Measurements from ENCODE around the gene ARFGAP3. TPM values are rescaled to one million over a fixed set of nuclear protein-coding genes. Genes with fewer than 3 reads are reported as not detected.

ARFGAP3 gene
- total RNA-seq, 4 donors from 2014 or later = 36.9 to 78.6 (median 52.0) TPM

DNA sequence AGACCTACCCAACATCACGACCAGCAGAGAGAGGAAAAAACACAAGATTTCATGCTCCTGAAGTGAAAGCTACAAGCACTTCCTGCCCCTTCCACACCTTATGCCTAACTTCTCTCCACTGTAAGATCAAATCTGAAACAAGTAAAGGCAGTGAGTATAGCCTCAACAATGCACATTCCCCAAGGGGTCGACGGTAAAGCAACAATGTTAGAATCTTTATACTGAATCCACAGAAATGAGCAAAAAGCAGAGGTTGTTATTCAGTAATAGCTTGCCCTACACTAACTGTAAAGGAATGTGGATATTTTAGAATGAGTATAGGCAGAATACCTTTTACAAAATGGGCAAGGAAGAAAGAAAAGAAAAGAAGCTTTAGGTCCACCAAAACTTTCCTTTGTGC, 15.6 kb downstream of the ARFGAP3 start:
- Histone ChIP-seq H3K9me3 (no peaks in the 10 kb centered on the region), H3K36me3 (peaks cover 0 to 61% (median 4%) of the 10 kb centered on the region in 3 donors), H3K27ac (no peak overlapping the region), H3K4me3 (no peak overlapping the region), H3K4me1 (peaks cover 0 to 15% (median 5%) of the 10 kb centered on the region in 4 donors), H3K27me3 (no peaks in the 10 kb centered on the region)
- WGBS, 2 donors = 60 to 65% methylated on average over 3 of the region's 3 CpGs
- TF ChIP-seq POLR2A (IDR thresholded peaks at IDR 0.05) = no peak
- TF ChIP-seq EP300 (IDR thresholded peaks at IDR 0.05) = no peak
- TF ChIP-seq, protein P1, sequence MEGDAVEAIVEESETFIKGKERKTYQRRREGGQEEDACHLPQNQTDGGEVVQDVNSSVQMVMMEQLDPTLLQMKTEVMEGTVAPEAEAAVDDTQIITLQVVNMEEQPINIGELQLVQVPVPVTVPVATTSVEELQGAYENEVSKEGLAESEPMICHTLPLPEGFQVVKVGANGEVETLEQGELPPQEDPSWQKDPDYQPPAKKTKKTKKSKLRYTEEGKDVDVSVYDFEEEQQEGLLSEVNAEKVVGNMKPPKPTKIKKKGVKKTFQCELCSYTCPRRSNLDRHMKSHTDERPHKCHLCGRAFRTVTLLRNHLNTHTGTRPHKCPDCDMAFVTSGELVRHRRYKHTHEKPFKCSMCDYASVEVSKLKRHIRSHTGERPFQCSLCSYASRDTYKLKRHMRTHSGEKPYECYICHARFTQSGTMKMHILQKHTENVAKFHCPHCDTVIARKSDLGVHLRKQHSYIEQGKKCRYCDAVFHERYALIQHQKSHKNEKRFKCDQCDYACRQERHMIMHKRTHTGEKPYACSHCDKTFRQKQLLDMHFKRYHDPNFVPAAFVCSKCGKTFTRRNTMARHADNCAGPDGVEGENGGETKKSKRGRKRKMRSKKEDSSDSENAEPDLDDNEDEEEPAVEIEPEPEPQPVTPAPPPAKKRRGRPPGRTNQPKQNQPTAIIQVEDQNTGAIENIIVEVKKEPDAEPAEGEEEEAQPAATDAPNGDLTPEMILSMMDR (IDR thresholded peaks at IDR 0.05) = no peak
- no peak for DNase-seq (ENCODE audit: low spot score in 2 of 2)

DNA sequence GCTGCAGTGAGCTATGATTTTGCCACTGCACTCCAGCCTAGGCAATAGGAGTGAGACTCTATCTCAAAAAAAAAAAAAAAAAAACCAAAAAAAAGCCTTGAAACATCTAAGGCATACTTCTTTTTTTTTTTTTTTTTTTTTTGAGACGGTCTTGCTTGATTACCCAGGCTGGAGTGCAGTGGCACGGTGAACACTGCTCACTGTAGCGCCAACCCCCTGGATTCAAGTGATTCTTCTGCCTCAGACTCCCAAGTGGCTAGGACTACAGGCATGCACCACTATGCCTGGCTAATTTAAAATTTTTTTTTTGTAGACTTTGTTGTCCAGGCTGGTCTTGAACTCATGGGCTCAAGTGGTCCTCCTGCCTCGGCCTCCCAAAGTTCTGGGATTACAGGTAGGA, 19.5 kb downstream of the ARFGAP3 start:
- no peaks in the 10 kb centered on the region for H3K4me1 ChIP-seq
- whole genome bisulfite sequencing, 2 donors = 89 to 96% methylated on average over 4 of the region's 4 CpGs
- H3K36me3 ChIP-seq = peaks cover 0 to 76% (median 22%) of the 10 kb centered on the region in 3 donors

DNA sequence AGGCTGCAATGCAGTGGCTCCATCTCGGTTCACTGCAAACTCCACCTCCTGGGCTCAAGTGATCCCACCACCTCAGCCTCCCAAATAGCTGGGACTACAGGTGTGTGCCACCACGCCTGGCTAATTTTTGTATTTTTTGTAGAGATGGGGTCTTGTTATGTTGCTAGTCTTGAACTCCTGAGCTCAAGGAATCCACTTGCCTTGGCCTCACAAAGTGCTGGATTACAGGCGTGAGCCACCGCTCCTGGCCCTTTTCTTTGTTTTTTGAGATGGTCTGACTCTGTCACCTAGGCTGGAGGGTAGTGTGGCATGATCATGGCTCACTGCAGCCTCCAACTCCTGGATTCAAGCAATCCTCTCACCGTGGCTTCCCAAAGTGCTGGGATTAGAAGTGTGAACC, 21.0 kb downstream of the ARFGAP3 start:
- Histone ChIP-seq H3K27me3 (no peaks in the 10 kb centered on the region), H3K4me1 (no peaks in the 10 kb centered on the region), H3K9me3 (no peaks in the 10 kb centered on the region), H3K27ac (no peak overlapping the region), H3K36me3 (peaks cover 2 to 79% (median 22%) of the 10 kb centered on the region in 3 donors), H3K4me3 (no peak overlapping the region)
- WGBS, 2 donors = 97 to 99% methylated on average over 5 of the region's 5 CpGs
- DNase-seq (ENCODE audit: low spot score in 2 of 2) = no peak
- TF ChIP-seq POLR2A (IDR thresholded peaks at IDR 0.05) = no peak
- no peak for TF ChIP-seq EP300 (IDR thresholded peaks at IDR 0.05)
- TF ChIP-seq, protein P1 (IDR thresholded peaks at IDR 0.05) = no peak

More for the DNA sequence above, 19.5 kb downstream of the ARFGAP3 start:
- Histone ChIP-seq H3K9me3 (no peaks in the 10 kb centered on the region), H3K27ac (no peak overlapping the region), H3K27me3 (no peaks in the 10 kb centered on the region), H3K4me3 (no peak overlapping the region)
- no peak for TF ChIP-seq POLR2A (IDR thresholded peaks at IDR 0.05)
- no peak for TF ChIP-seq EP300 (IDR thresholded peaks at IDR 0.05)
- TF ChIP-seq, protein P1 (IDR thresholded peaks at IDR 0.05) = no peak
- no peak for DNase-seq (ENCODE audit: low spot score in 2 of 2)

DNA sequence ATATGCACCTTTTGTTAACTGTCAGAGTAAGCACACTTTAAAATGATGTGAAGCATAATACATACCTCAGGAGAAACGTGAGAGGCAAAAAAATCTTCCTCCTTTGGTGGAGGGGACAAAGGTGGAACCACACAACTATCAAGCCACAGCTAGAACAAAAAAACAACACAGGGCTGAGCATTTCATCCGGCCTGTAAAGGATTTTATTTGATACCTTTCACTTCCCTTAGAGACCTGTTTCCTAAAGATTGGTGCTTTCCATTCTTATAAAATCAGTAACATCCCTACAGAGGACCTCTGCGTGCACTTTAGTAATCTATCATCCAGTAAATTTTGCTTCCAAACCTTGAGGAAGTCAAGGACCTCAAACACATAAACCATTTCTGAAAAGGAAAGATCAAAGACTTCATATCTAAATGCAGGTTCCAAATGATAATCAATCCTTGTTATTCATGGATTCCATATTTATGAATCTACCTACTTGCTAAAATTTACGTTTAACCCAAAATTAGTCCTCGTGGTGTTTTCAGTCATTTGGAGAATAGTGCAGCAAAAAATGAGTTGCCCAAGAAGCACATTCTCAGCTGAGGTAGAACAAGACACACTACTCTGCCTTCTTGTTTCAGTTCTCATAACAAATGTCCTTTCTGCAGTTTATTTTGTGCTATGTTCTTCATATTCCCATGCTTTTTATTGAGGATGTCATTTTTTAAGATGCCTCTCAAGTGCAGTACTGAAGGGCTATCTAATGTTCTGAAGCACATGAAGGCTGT, 22.7 kb downstream of the ARFGAP3 start:
- Histone ChIP-seq H3K27me3 (no peaks in the 10 kb centered on the region), H3K4me3 (no peak overlapping the region), H3K4me1 (no peaks in the 10 kb centered on the region), H3K27ac (no peak overlapping the region), H3K9me3 (no peaks in the 10 kb centered on the region), H3K36me3 (peaks cover 2 to 79% (median 22%) of the 10 kb centered on the region in 3 donors)
- TF ChIP-seq EP300 (IDR thresholded peaks at IDR 0.05) = no peak
- TF ChIP-seq, protein P1 (IDR thresholded peaks at IDR 0.05) = no peak
- no peak for TF ChIP-seq POLR2A (IDR thresholded peaks at IDR 0.05)
- WGBS, 2 donors = 85 to 92% methylated on average over 5 of the region's 5 CpGs
- DNase-seq (ENCODE audit: low spot score in 2 of 2) = no peak

DNA sequence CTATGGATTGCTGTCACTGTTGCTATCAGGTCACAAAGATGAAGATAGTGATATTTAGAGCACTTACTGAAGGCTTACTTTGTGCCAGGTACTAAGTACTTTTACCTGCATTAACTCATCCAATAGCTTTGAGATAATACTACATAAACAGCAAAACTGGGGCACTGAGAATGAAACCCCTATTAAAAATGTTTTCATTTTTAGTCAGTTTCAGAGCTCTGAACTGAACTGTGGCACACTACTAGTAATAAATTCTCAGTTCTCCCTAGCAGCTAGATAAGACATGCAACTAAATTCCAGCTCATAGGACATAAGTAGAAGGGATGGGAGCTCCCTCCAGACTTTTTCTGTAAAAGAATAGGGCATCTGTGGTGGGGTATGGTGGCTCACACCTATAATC, 24.0 kb downstream of the ARFGAP3 start:
- Histone ChIP-seq H3K27ac (no peak overlapping the region), H3K27me3 (no peaks in the 10 kb centered on the region), H3K4me3 (no peak overlapping the region), H3K36me3 (peaks cover 2 to 80% (median 22%) of the 10 kb centered on the region in 3 donors), H3K4me1 (no peaks in the 10 kb centered on the region), H3K9me3 (no peaks in the 10 kb centered on the region)
- DNase-seq (ENCODE audit: low spot score in 2 of 2) = no peak
- TF ChIP-seq, protein P1 (IDR thresholded peaks at IDR 0.05) = no peak
- TF ChIP-seq EP300 (IDR thresholded peaks at IDR 0.05) = no peak
- TF ChIP-seq POLR2A (IDR thresholded peaks at IDR 0.05) = no peak

All from tibial nerve (tissue), 4 donors.